Hepatocyte (in vitro differentiated cells): ENCODE data around the gene TLCD1.

Experiments
- EZH2 ChIP-seq: fragments of 200-600 bp; sonication (generic); IDR thresholded peaks from 2 replicates; pipeline ENCODE4 v1.6.1; 2016; ENCODE audit warnings: antibody characterized with exemption, mild to moderate bottlenecking, borderline replicate concordance
- EZH2phosphoT487 ChIP-seq: fragments of 200-600 bp; sonication (generic); IDR thresholded peaks from one replicate; pipeline ENCODE4 v1.6.1; 2018; ENCODE audit warnings: antibody characterized with exemption, mild to moderate bottlenecking, low read depth, moderate library complexity; ENCODE audit not compliant: unreplicated experiment, severe bottlenecking
- TF ChIP-seq, protein P1 (sequence below): fragments of 200-600 bp; sonication (generic); IDR thresholded peaks from 2 replicates; pipeline ENCODE4 v1.5.1; 2016; ENCODE audit warnings: antibody characterized with exemption, mild to moderate bottlenecking; ENCODE audit not compliant: poor library complexity

DNA sequence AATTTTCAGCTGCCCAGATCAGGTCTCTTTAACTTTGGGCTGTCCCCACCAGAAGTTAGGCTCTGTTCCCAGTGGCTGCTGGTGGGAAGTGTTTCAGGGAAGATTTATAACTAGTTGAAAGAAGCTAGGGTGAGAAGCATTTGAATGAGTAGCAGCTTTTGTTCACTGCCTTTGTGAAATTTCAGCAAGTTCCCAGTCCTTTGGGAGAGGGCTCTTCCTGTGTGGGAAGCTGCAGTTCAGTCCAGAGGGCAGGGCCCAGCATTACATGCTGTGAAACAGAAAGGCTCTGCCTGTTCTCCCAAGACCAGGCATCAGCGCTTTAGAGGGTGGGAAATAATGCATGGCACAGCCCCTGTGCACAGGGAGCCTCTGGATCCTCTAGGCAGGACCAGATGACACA lies 32.2 kb downstream of the TLCD1 start:
- TF ChIP-seq EZH2 (no peak), EZH2phosphoT487 (no peak)
- TF ChIP-seq, protein P1, sequence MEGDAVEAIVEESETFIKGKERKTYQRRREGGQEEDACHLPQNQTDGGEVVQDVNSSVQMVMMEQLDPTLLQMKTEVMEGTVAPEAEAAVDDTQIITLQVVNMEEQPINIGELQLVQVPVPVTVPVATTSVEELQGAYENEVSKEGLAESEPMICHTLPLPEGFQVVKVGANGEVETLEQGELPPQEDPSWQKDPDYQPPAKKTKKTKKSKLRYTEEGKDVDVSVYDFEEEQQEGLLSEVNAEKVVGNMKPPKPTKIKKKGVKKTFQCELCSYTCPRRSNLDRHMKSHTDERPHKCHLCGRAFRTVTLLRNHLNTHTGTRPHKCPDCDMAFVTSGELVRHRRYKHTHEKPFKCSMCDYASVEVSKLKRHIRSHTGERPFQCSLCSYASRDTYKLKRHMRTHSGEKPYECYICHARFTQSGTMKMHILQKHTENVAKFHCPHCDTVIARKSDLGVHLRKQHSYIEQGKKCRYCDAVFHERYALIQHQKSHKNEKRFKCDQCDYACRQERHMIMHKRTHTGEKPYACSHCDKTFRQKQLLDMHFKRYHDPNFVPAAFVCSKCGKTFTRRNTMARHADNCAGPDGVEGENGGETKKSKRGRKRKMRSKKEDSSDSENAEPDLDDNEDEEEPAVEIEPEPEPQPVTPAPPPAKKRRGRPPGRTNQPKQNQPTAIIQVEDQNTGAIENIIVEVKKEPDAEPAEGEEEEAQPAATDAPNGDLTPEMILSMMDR: no peak
